Measurements from ENCODE around the gene SEMA5B. TPM values are rescaled to one million over a fixed set of nuclear protein-coding genes. Genes with fewer than 3 reads are reported as not detected.

The SEMA5B gene
- total and polyA plus RNA-seq, 4 donors = 0.20 to 1.1 (median 0.23) TPM

- H3K9me3 ChIP-seq (ENCODE audit: control insufficient read depth in 4 of 4, low read length in 3 of 4) = no peaks in the 10 kb centered on the region
- H3K27ac ChIP-seq (ENCODE audit: low read depth in 1 of 2, low read length in 2 of 2) = no peak overlapping the region
- H3K9ac ChIP-seq (ENCODE audit: low read depth in 1 of 2, low read length in 2 of 2) = no peak overlapping the region
- peaks cover 0 to 5% (median 2%) of the 10 kb centered on the region in 4 donors for H3K4me1 ChIP-seq (ENCODE audit: control insufficient read depth in 4 of 4, insufficient read depth in 4 of 4, low read length in 3 of 4)
- WGBS = 96% methylated on average over 3 of the region's 3 CpGs
- no peak overlapping the region for H3K4me3 ChIP-seq (ENCODE audit: low read depth in 1 of 3, low read length in 3 of 3)
- DNase-seq (ENCODE audit: low spot score) = no peak
- H3K36me3 ChIP-seq (ENCODE audit: control insufficient read depth in 4 of 4, insufficient read depth in 3 of 4, low read depth in 1 of 4, low read length in 3 of 4) = no peaks in the 10 kb centered on the region
- TF ChIP-seq NR2F2 (IDR thresholded peaks at IDR 0.05) (no peak), HNF4A (conservative IDR thresholded peaks at IDR 0.05) (no peak), RAD21 (IDR thresholded peaks at IDR 0.05) (no peak), TAF1 (conservative IDR thresholded peaks at IDR 0.05) (no peak), CTCF (IDR thresholded peaks at IDR 0.05; ENCODE audit: low read depth, low read length, missing input control) (no peak), EGR1 (IDR thresholded peaks at IDR 0.05; ENCODE audit: low read depth in 2 of 2) (no peak), SP1 (IDR thresholded peaks at IDR 0.05) (no peak), YY1 (IDR thresholded peaks at IDR 0.05) (no peak), RXRA (IDR thresholded peaks at IDR 0.05) (no peak), JUND (IDR thresholded peaks at IDR 0.05) (no peak), GABPA (IDR thresholded peaks at IDR 0.05 in 1 of 2, conservative IDR thresholded peaks at IDR 0.05 in 1 of 2) (no peak), ZBTB33 (IDR thresholded peaks at IDR 0.05) (no peak), FOXA1 (IDR thresholded peaks at IDR 0.05) (no peak), HNF4G (IDR thresholded peaks at IDR 0.05) (no peak), FOXA2 (IDR thresholded peaks at IDR 0.05) (no peak)
- TF ChIP-seq, protein P1, sequence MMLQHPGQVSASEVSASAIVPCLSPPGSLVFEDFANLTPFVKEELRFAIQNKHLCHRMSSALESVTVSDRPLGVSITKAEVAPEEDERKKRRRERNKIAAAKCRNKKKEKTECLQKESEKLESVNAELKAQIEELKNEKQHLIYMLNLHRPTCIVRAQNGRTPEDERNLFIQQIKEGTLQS (IDR thresholded peaks at IDR 0.05) = no peak
- TF ChIP-seq, protein P2, sequence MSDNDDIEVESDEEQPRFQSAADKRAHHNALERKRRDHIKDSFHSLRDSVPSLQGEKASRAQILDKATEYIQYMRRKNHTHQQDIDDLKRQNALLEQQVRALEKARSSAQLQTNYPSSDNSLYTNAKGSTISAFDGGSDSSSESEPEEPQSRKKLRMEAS (IDR thresholded peaks at IDR 0.05) = no peak
- TF ChIP-seq, protein P3, sequence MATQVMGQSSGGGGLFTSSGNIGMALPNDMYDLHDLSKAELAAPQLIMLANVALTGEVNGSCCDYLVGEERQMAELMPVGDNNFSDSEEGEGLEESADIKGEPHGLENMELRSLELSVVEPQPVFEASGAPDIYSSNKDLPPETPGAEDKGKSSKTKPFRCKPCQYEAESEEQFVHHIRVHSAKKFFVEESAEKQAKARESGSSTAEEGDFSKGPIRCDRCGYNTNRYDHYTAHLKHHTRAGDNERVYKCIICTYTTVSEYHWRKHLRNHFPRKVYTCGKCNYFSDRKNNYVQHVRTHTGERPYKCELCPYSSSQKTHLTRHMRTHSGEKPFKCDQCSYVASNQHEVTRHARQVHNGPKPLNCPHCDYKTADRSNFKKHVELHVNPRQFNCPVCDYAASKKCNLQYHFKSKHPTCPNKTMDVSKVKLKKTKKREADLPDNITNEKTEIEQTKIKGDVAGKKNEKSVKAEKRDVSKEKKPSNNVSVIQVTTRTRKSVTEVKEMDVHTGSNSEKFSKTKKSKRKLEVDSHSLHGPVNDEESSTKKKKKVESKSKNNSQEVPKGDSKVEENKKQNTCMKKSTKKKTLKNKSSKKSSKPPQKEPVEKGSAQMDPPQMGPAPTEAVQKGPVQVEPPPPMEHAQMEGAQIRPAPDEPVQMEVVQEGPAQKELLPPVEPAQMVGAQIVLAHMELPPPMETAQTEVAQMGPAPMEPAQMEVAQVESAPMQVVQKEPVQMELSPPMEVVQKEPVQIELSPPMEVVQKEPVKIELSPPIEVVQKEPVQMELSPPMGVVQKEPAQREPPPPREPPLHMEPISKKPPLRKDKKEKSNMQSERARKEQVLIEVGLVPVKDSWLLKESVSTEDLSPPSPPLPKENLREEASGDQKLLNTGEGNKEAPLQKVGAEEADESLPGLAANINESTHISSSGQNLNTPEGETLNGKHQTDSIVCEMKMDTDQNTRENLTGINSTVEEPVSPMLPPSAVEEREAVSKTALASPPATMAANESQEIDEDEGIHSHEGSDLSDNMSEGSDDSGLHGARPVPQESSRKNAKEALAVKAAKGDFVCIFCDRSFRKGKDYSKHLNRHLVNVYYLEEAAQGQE (IDR thresholded peaks at IDR 0.05) = no peak
- H3K27me3 ChIP-seq (ENCODE audit: control insufficient read depth in 4 of 4, insufficient read depth in 4 of 4, low read length in 3 of 4) = peaks cover 0 to 7% (median 3%) of the 10 kb centered on the region in 4 donors
Measured at GRCh38 chr3:122926811-122927210, 100.8 kb downstream of the SEMA5B start.

Measured in liver (tissue), 9 donors.